ENCODE results near the gene CTRB1.

- peak in 1 of 3 donors; percentile 58 for TF ChIP-seq POLR2AphosphoS5 (IDR thresholded peaks at IDR 0.05)
- TF ChIP-seq CTCF (IDR thresholded peaks at IDR 0.05 in 8 of 11, conservative IDR thresholded peaks at IDR 0.05 in 3 of 11), result peak in 1 of 11 experiments; percentile 14
- no peak for TF ChIP-seq POLR2A (IDR thresholded peaks at IDR 0.05)
Measured at GRCh38 chr16:75224306-75225082, 5.7 kb downstream of the CTRB1 start.
